ENCODE results near the gene LIMCH1. TPM values are rescaled to one million over a fixed set of nuclear protein-coding genes. Genes with fewer than 3 reads are reported as not detected.

The LIMCH1 gene
- total RNA-seq, 4 donors from 2014 or later, result 57.6 to 106 (median 90.5) TPM

- 85 to 86% methylated on average over 4 of the region's 4 CpGs for WGBS, 2 donors
- H3K4me3 ChIP-seq, result no peak overlapping the region
- H3K4me1 ChIP-seq, result peaks cover 0 to 3% (median 0%) of the 10 kb centered on the region in 4 donors
- H3K36me3 ChIP-seq, result no peaks in the 10 kb centered on the region
- H3K27me3 ChIP-seq, result no peaks in the 10 kb centered on the region
- no peak for DNase-seq (ENCODE audit: low spot score in 2 of 2)
- H3K9me3 ChIP-seq, result no peaks in the 10 kb centered on the region
- no peak overlapping the region for H3K27ac ChIP-seq
- TF ChIP-seq EP300 (IDR thresholded peaks at IDR 0.05) (no peak), POLR2A (IDR thresholded peaks at IDR 0.05) (no peak), CTCF (IDR thresholded peaks at IDR 0.05) (no peak)
Observed at GRCh38 chr4:41517121-41517520, 20.8 kb upstream of the LIMCH1 start.

DNA sequence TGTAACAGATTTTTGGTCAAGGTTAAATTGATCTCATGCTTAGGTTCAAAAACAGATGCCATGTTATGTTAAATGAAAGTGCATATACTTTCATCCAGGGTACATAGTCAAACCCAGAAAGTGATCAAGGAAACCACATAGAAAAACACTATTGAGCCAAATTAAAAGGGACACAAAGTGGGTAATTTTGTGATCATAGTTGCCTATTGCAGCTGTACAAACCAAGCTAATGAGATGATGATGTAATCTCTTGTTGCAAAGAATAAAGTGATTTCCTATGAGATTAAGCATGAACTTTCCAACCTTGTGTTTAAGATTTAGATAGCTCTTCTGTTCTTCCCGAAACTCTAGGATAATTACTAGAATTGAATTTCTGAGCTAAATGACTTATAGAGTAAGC, 20.2 kb upstream of the LIMCH1 start:
- 67 to 82% methylated on average over 1 of the region's 1 CpG for WGBS, 2 donors
- H3K9me3 ChIP-seq, result no peaks in the 10 kb centered on the region
- no peaks in the 10 kb centered on the region for H3K36me3 ChIP-seq
- no peak for TF ChIP-seq CTCF (IDR thresholded peaks at IDR 0.05)
- TF ChIP-seq POLR2A (IDR thresholded peaks at IDR 0.05), result no peak
- no peak for TF ChIP-seq EP300 (IDR thresholded peaks at IDR 0.05)
- H3K4me1 ChIP-seq, result peaks cover 0 to 3% (median 0%) of the 10 kb centered on the region in 4 donors
- no peak for DNase-seq (ENCODE audit: low spot score in 2 of 2)
- H3K27me3 ChIP-seq, result no peaks in the 10 kb centered on the region
- no peak overlapping the region for H3K4me3 ChIP-seq
- no peak overlapping the region for H3K27ac ChIP-seq

DNA sequence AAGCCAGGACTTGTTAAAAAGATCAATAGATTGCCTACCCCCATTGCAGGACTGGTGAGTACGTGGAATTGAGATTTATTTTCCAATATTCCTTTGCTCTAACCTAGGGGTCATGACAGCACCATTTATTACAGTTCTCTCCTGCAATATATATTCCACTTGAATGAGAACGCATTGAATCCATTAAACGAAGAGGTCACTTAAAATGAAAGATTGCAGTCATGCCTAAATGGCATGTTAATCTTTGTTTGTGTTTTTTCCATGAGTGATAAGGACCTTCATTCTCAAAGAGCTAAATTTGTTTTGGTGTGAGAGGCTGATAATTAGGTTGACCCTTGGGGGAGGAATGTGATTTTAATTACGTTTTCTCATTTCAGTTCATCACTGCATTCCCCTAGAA, 13.5 kb upstream of the LIMCH1 start:
- DNase-seq (ENCODE audit: low spot score in 2 of 2), result no peak
- 53 to 56% methylated on average over 4 of the region's 4 CpGs for WGBS, 2 donors
- no peaks in the 10 kb centered on the region for H3K27me3 ChIP-seq
- no peaks in the 10 kb centered on the region for H3K9me3 ChIP-seq
- no peak for TF ChIP-seq CTCF (IDR thresholded peaks at IDR 0.05)
- no peak for TF ChIP-seq POLR2A (IDR thresholded peaks at IDR 0.05)
- no peak for TF ChIP-seq EP300 (IDR thresholded peaks at IDR 0.05)
- H3K27ac ChIP-seq, result peak overlapping the region in 2 of 4 donors; percentile 14 to 35
- no peaks in the 10 kb centered on the region for H3K36me3 ChIP-seq
- H3K4me1 ChIP-seq, result peaks cover 0 to 9% (median 0%) of the 10 kb centered on the region in 4 donors
- no peak overlapping the region for H3K4me3 ChIP-seq

DNA sequence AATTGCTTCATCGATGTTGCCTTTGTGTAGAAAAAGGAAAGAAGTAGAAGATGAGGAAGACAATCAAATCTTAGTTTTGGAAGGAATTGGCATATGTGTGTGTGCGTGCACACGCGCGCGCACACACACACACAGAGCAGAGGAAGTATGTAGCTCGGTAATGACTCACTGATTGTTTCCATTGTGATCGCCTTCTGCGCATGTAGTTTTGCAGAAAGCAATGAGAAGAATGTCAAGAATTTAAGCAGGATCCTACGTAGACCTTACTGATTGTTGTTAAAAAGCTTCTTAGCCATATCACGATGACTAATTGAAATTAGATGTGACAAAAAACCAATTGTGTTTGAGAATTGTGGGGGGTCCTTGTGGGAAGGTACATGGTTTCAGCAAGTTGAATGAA, 12.8 kb upstream of the LIMCH1 start:
- no peak overlapping the region for H3K4me3 ChIP-seq
- peaks cover 0 to 9% (median 0%) of the 10 kb centered on the region in 4 donors for H3K4me1 ChIP-seq
- no peak for DNase-seq (ENCODE audit: low spot score in 2 of 2)
- WGBS, 2 donors, result 43 to 46% methylated on average over 11 of the region's 11 CpGs
- no peaks in the 10 kb centered on the region for H3K9me3 ChIP-seq
- H3K36me3 ChIP-seq, result no peaks in the 10 kb centered on the region
- TF ChIP-seq CTCF (IDR thresholded peaks at IDR 0.05) (no peak), EP300 (IDR thresholded peaks at IDR 0.05) (peak in 1 of 2 donors; percentile 54)
- H3K27me3 ChIP-seq, result no peaks in the 10 kb centered on the region
- H3K27ac ChIP-seq, result peak overlapping the region in 1 of 4 donors; percentile 35

DNA sequence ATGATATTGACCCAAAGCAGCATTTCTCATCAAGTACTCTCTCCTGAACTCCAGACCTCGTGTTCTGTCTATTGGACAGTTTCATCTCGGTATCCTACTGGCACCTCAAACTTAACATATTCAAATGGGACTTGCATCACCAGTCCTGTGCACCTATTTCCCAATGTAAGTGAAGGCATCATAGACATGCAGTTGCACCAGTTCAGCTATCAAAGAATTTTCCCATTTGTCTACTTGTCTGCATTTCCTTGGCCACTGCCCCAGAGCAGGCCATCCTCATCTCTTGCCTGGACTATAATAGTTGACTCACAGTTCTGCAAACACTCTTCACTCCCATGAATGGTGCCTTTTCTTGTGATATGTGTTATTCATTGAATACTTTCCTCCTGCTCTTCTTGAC, 11.3 kb upstream of the LIMCH1 start:
- WGBS, 2 donors, result 94 to 98% methylated on average over 2 of the region's 2 CpGs

More for the DNA sequence above, 11.3 kb upstream of the LIMCH1 start:
- TF ChIP-seq POLR2A (IDR thresholded peaks at IDR 0.05) (no peak), EP300 (IDR thresholded peaks at IDR 0.05) (no peak), CTCF (IDR thresholded peaks at IDR 0.05) (no peak)
- Histone ChIP-seq H3K4me3 (no peak overlapping the region), H3K27me3 (no peaks in the 10 kb centered on the region), H3K27ac (no peak overlapping the region), H3K36me3 (no peaks in the 10 kb centered on the region), H3K4me1 (peaks cover 0 to 9% (median 0%) of the 10 kb centered on the region in 4 donors), H3K9me3 (no peaks in the 10 kb centered on the region)
- DNase-seq (ENCODE audit: low spot score in 2 of 2), result no peak
